ENCODE data around the gene CIT.

GRCh38 chr12:119687406-119687805 is 189.7 kb downstream of the CIT start:
- TF ChIP-seq, protein P1, sequence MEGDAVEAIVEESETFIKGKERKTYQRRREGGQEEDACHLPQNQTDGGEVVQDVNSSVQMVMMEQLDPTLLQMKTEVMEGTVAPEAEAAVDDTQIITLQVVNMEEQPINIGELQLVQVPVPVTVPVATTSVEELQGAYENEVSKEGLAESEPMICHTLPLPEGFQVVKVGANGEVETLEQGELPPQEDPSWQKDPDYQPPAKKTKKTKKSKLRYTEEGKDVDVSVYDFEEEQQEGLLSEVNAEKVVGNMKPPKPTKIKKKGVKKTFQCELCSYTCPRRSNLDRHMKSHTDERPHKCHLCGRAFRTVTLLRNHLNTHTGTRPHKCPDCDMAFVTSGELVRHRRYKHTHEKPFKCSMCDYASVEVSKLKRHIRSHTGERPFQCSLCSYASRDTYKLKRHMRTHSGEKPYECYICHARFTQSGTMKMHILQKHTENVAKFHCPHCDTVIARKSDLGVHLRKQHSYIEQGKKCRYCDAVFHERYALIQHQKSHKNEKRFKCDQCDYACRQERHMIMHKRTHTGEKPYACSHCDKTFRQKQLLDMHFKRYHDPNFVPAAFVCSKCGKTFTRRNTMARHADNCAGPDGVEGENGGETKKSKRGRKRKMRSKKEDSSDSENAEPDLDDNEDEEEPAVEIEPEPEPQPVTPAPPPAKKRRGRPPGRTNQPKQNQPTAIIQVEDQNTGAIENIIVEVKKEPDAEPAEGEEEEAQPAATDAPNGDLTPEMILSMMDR (conservative IDR thresholded peaks at IDR 0.05; ENCODE audit: low read length) = no peak
- no peak for TF ChIP-seq EZH2phosphoT487 (IDR thresholded peaks at IDR 0.05; ENCODE audit: borderline replicate concordance)
